Smooth muscle cell (in vitro differentiated cells): Measurements from ENCODE around the gene RPL39L. TPM values are rescaled to one million over a fixed set of nuclear protein-coding genes. Genes with fewer than 3 reads are reported as not detected.
"Not testable (repeated sequence)": the region's sequence is repeated elsewhere in the genome, so short reads cannot be mapped to it uniquely, and the experiment has no call there.

ENCODE experiments used
- DNase-seq: peaks from one replicate; lab custom pipeline; 2025; ENCODE audit not compliant: unreplicated experiment; lab: John Stamatoyannopoulos, UW
- H2AFZ ChIP-seq: fragments of 200-600 bp; sonication (generic); 2 replicates; pipeline ENCODE4 v1.6.0; 2016; ENCODE audit warnings: antibody characterized with exemption, low read depth, mild to moderate bottlenecking
- H3F3A ChIP-seq: fragments of 200-600 bp; sonication (generic); 2 replicates; pipeline ENCODE4 v1.6.0; 2017; ENCODE audit warnings: antibody characterized with exemption, low read depth
- H3K27ac ChIP-seq: fragments of 200-600 bp; sonication (generic); 2 replicates; pipeline ENCODE4 v1.5.1; 2016; ENCODE audit warnings: low read depth, mild to moderate bottlenecking
- H3K27me3 ChIP-seq: fragments of 200-600 bp; sonication (generic); 2 replicates; pipeline ENCODE4 v1.6.1; 2016; ENCODE audit warnings: low read depth, mild to moderate bottlenecking
- H3K36me3 ChIP-seq: fragments of 200-600 bp; sonication (generic); 2 replicates; pipeline ENCODE4 v1.5.1; 2016; ENCODE audit warnings: low read depth
- H3K4me1 ChIP-seq: fragments of 200-600 bp; sonication (generic); 2 replicates; pipeline ENCODE4 v1.5.1; 2016; ENCODE audit warnings: low read depth
- H3K4me2 ChIP-seq: fragments of 200-600 bp; sonication (generic); 2 replicates; pipeline ENCODE4 v1.6.0; 2016; ENCODE audit warnings: mild to moderate bottlenecking
- H3K4me3 ChIP-seq: fragments of 200-600 bp; sonication (generic); 2 replicates; pipeline ENCODE4 v1.5.1; 2016; ENCODE audit warnings: mild to moderate bottlenecking
- H3K79me2 ChIP-seq: fragments of 200-600 bp; sonication (generic); 2 replicates; pipeline ENCODE4 v1.6.0; 2016; ENCODE audit warnings: low read depth, mild to moderate bottlenecking
- H3K9ac ChIP-seq: fragments of 200-600 bp; sonication (generic); 2 replicates; pipeline ENCODE4 v1.6.0; 2016; ENCODE audit warnings: low read depth
- H3K9me3 ChIP-seq: fragments of 200-600 bp; sonication (generic); replicated peaks from 2 replicates; pipeline ENCODE4 v1.5.1; 2016; ENCODE audit warnings: low read depth
- H4K20me1 ChIP-seq: fragments of 200-600 bp; sonication (generic); 2 replicates; pipeline ENCODE4 v1.6.0; 2016; ENCODE audit warnings: low read depth
- WGBS: methylation state at CpG from one replicate; pipeline ENCODE4 v1.1.7; 2016; ENCODE audit warnings: low lambda C conversion rate; 5-methylcytosine and 5-hydroxymethylcytosine counted together
- polyA plus RNA-seq: library from polyadenylated mRNA; unstranded; fragments of >200 nt; fragmentation: Nextera tagmentation; extraction: Ambion mirVana; gene quantifications from 2 replicates; pipeline ENCODE4 v1.2.1, GENCODE V29; 2016
- total RNA-seq: library from RNA; depleted of rRNA; stranded (reverse); fragments of >200 nt; gene quantifications from 2 replicates; pipeline ENCODE4 v1.2.3, GENCODE V29; 2014
- TF ChIP-seq, protein P1 (sequence below): fragments of 200-600 bp; sonication (generic); IDR thresholded peaks from 2 replicates; pipeline ENCODE4 v1.5.1; 2017; ENCODE audit warnings: borderline replicate concordance, mild to moderate bottlenecking, antibody characterized with exemption; ENCODE audit not compliant: insufficient read depth, poor library complexity, severe bottlenecking

Gene RPL39L
- total and polyA plus RNA-seq, 2 experiments from 2014 or later, result 40.3 to 44.2 TPM

DNA sequence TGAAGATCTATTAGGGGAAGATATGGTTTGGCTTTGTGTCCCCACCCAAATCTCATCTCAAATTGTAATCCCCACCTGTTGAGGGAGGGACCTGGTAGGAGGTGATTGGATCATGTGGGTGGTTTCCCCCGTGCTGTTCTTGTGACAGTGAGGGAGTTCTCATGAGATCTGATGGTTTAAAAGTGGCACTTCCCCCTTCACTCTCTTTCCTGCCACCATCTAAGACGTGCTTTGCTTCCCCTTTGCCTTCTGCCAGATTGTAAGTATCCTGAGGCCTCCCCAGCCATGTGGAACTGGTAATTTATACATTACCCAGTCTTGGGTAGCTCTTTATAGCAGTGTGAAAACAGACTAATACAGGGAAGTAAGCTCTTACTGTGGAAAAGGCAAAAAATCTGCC is 6.1 kb downstream of the RPL39L start:
- not testable (repeated sequence) for DNase-seq, H4K20me1 ChIP-seq, H3K27ac ChIP-seq, H3K79me2 ChIP-seq, H3K4me3 ChIP-seq, H3K27me3 ChIP-seq, H3K4me2 ChIP-seq, H3F3A ChIP-seq, H3K4me1 ChIP-seq, H3K36me3 ChIP-seq, H3K9ac ChIP-seq, H3K9me3 ChIP-seq, H2AFZ ChIP-seq
- 100% methylated on average over 2 of the region's 2 CpGs for WGBS

DNA sequence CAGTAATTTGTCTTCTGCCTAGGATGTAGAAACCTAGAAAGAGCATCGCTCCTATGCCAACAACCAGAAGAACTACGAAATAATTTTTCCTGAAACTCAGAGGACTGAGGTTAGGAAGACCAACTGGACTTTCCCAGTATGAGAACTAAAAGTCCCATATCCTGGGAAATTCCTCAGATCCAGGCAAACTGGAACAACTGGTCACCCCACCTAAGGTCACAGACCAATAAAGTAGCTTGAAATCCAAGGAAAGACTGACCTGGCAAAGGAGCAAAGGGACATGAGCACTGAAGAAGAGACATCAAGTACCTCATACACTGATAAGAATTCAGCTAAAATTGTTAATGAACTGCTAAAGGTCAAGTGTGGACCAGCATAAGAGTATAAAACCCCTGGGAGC is 6.6 kb downstream of the RPL39L start:
- no peaks in the 10 kb centered on the region for H3K27me3 ChIP-seq
- no peak overlapping the region for H2AFZ ChIP-seq
- H3K9ac ChIP-seq, result no peak overlapping the region
- no peak for DNase-seq
- TF ChIP-seq, protein P1, sequence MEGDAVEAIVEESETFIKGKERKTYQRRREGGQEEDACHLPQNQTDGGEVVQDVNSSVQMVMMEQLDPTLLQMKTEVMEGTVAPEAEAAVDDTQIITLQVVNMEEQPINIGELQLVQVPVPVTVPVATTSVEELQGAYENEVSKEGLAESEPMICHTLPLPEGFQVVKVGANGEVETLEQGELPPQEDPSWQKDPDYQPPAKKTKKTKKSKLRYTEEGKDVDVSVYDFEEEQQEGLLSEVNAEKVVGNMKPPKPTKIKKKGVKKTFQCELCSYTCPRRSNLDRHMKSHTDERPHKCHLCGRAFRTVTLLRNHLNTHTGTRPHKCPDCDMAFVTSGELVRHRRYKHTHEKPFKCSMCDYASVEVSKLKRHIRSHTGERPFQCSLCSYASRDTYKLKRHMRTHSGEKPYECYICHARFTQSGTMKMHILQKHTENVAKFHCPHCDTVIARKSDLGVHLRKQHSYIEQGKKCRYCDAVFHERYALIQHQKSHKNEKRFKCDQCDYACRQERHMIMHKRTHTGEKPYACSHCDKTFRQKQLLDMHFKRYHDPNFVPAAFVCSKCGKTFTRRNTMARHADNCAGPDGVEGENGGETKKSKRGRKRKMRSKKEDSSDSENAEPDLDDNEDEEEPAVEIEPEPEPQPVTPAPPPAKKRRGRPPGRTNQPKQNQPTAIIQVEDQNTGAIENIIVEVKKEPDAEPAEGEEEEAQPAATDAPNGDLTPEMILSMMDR, result no peak
- H3K9me3 ChIP-seq, result no peaks in the 10 kb centered on the region
- H3F3A ChIP-seq, result no peaks in the 10 kb centered on the region
- no peak overlapping the region for H3K4me2 ChIP-seq
- WGBS, result 98% methylated on average over 2 of the region's 2 CpGs
- no peaks in the 10 kb centered on the region for H3K79me2 ChIP-seq
- H3K4me3 ChIP-seq, result no peak overlapping the region
- no peaks in the 10 kb centered on the region for H4K20me1 ChIP-seq
- no peak overlapping the region for H3K27ac ChIP-seq
- H3K4me1 ChIP-seq, result no peaks in the 10 kb centered on the region
- H3K36me3 ChIP-seq, result no peaks in the 10 kb centered on the region

DNA sequence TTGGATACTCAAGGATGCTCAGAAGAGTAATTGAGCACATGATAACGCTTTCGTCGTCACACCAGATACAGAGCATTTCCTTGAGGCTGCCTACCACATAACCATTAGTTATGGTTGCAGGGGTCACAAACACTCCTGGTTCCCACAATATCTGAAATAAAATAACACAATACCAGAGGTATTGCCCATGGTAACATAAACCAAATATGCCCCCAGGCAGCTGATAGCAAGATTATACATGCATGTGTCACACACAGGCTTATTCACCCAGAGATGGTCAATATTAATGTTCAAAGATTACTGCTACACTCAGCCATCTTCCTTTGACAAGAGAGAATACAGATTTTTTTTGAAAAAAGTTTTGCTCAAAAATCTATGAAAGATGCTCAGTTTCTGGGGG is 7.3 kb downstream of the RPL39L start:
- Histone ChIP-seq H2AFZ (no peak overlapping the region), H3K4me2 (no peak overlapping the region), H3K27ac (no peak overlapping the region), H3K9ac (no peak overlapping the region), H3K36me3 (no peaks in the 10 kb centered on the region), H3K4me1 (no peaks in the 10 kb centered on the region), H3K27me3 (no peaks in the 10 kb centered on the region), H3K79me2 (no peaks in the 10 kb centered on the region), H4K20me1 (no peaks in the 10 kb centered on the region), H3K4me3 (no peak overlapping the region), H3K9me3 (no peaks in the 10 kb centered on the region), H3F3A (no peaks in the 10 kb centered on the region)
- TF ChIP-seq, protein P1, result no peak
- DNase-seq, result no peak
- 95% methylated on average over 3 of the region's 3 CpGs for WGBS

DNA sequence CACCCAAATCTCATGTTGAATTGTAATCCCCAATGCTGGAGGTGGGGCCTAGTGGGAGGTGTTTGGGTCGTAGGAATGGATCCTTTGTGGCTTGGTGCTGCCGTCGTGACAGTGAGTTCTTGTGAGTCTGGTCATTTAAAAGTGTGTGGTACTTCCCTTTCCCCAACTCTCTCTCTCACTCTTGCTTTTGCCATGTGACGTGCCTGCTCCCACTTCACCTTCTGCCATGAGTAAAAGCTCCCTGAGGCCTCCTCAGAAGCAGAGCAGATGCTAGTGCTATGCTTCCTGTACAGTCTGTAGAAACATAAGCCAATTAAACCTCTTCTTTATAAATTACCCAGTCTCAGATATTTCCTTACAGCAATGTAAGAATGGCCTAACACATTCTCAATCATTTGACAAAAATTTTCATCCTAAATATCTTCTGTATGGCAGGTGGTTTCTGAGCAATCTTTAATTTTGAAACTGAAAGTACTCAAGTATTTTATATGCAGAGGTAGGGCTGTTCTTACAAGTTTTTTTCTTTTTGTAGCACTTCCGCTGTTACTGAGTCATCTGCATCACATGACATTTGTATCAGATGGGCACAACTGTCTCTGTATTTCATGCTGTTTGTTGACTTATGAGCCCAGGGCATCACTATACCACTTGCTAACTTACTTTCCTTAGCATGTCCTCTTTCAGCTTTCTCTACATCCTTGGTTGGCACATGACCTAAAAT is 8.8 kb downstream of the RPL39L start:
- Histone ChIP-seq H3K4me1 (no peaks in the 10 kb centered on the region), H3F3A (no peaks in the 10 kb centered on the region), H3K4me3 (no peak overlapping the region), H3K27me3 (no peaks in the 10 kb centered on the region), H3K9ac (no peak overlapping the region), H3K9me3 (no peaks in the 10 kb centered on the region), H3K79me2 (no peaks in the 10 kb centered on the region), H3K4me2 (no peak overlapping the region), H3K36me3 (no peaks in the 10 kb centered on the region), H2AFZ (no peak overlapping the region), H4K20me1 (no peaks in the 10 kb centered on the region), H3K27ac (no peak overlapping the region)
- 97% methylated on average over 5 of the region's 5 CpGs for WGBS
- no peak for DNase-seq
- TF ChIP-seq, protein P1, result no peak
